HK-2 (cell line): ENCODE results near the gene DLG1.

Experiments
- DNase-seq: peaks from one replicate; pipeline ENCODE4 v3.0.0-alpha.2; 2018; ENCODE audit not compliant: unreplicated experiment

DLG1 gene

DNA sequence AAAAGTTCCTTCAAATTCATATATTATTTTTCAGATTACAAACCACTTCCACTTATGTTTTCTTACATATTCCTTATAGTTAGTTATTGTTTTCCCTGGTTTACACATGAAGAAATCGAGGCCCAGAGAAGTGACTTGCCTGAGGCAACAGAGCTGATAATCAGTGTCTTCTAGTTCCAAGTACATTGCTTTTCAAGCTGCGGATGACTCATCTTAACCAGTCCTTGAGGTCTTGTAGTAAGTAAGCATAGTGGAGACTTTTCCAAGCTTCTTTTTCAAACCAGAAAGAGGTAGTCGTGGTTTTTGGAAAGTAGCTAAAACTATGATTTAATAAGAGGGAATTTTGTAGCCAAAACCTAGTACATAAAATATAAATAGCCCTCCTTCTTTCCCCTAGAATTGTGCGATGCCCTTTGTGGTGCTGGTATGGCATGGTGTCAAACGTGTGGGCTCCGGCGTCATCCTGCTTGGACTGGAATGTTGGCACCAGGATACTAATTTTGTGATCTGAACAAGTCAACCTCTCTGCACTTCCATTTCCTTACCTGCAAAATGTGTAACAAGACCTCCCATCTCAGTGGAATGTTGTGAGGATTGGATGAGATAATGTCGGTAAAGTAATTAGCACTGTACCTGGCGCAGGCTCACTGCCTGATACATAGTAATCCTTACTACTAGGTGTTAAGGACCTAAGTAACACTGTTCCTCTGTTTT is 19.0 kb upstream of the DLG1 start:
- no peak for DNase-seq

DNA sequence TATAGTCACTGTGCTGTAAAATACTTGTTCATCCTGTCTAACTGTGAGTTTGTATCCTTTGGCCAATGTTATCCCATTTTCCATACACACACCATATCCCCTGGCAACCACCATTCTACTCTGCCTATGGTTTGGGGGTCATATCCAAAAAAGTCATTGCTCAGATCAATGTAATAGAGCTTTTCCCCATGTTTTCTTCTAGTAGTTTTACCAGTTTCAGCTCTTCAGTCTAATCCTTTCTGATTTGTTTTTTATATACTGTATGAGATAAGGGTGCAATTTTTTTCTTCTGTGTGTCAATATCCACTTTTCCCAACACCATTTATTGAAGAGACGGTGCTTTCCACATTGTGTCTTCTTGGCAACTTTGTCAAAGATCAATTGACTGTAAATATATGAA is 14.0 kb upstream of the DLG1 start:
- DNase-seq: no peak

DNA sequence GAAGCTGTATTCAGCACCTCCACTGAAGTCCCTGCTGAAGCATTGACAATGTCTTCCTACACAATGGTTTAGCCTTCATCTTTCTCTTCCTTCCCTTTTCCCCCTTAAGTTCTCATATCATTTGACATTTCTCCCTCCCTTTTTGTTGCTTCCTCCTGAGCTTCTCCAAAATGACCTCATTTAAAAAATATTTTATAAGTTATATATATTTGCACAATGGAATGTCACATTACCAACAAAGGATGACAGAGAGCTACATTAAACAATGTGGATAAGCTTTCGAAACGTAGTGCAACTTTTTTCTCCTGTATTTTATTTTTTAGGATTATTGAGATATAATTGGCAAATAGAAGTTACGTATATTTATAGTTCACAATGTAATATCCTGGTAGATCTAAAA is 13.2 kb upstream of the DLG1 start:
- DNase-seq: no peak

DNA sequence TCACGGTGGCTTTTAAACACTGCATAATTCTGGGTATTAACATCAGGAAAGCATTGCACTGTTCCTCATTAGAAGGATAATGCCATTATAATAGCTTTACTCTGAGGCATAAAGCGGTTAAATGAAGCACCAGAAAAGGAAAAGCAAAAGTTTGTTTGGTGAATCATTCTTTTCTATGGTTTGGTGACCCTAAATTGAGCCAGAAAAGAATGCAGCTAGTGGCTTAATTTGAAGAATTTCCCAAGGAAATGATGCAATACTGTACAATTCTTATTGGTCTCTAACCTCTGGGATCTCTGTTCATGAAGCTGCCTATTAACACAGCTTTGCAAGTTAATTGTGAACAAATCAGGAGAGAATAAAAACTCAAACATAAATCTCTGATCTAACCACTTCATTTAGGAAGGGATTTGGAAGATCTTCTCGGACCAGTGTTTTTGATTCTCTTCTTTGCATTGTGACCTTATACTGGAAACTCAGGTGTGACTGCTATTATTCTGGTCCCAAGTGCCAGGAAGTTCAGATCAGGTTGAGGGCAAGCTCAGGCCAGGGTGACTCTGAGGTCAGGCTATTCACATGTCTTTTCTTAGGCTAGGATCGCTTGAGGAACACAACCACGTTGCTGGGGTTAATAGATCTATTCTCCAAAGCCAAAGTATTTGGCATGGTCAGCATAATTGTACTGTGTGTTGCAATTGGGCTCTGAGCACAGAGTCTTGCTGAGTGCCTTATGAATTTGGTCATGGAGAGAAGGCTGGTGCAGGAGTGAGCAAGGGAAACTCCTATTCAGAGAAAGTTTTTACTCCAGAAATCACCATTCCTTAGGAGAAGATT is 11.3 kb upstream of the DLG1 start:
- peak; percentile 65 for DNase-seq

DNA sequence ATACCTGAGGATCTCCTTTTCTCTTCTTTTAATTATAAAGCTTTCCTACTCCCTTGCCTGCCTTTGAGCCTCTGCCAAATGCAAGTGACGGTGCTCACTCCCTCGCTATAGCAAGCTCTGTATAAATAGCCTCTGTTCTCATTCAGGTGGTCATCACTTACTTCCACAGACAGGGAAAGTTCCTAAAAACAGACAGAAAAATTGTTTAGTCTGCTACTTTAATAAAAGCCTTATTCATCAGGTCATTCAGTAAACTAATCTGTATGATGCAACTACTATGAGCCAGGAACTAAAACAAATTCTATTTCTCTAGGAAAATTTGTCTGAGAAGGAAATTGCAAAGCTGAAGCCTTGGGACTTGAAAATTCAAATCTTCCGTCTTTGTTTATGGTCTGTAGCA is 10.2 kb upstream of the DLG1 start:
- DNase-seq: no peak

DNA sequence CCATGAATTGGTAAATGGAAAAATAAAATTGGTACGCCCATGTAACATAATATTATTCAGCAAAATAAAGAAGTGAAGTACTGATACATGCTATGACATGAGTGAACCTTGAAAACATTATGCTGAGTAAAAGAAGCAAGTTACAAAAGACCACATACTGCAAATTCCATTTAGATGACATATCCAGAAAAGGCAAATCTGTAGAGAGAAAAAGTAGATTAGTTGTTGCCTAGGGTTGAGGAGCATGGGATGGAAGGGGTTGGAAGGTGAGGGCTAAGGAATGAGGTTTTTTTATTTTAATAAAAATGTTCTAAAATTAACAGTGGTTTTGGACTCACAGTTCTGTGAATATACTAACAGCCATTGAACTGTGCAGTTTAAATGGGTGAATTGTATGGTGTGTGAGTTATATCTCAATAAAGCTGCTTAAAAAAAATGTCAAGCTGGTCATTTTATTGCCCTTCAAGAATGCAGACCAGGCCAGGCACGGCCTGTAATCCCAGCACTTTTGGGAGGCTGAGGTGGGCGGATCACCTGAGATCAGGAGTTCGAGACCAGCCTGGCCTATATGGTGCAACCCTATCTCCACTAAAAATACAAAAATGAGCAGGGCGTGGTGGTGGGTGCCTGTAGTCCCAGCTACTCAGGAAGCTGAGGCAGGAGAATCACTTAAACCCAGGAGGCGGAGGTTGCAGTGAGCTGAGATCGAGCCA is 8.1 kb upstream of the DLG1 start:
- peak; percentile 43 for DNase-seq

DNA sequence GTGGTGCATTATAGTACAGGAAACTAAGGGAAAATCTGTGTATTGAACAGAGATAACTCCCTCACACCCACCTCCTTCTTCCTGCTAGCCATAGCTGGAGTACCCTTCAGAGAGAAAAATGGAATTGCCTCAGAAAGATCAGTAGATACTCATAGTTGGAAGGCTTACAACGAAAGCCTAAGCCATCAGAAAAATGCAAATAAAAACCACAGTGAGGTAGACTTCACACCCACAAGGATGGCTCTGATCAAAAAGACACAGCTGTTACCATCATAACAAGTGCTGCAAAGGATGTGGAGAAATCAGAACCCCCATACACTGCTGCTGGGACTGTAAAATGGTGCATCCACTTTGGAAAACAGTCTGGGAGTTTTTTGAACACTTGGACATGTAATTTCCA is 7.4 kb upstream of the DLG1 start:
- DNase-seq: no peak

DNA sequence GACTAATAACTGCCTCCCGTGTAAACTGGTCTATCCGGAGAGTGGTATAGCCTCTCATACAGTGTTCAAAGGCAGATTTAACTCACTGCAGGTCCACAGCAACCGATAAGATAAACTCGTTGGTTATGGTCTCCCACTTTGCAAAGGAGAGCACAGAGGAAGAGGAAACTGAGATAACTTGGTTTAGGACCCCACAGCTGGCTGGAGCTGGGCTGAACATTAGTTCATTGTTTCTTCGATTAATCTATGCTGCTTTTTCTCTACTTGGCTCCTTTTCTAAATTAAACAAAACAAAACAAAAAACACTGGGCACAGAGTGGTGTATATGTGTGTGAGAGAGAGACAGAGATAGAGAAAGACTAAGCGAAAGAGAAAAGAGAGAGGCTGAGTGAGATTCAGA is 5.0 kb upstream of the DLG1 start:
- DNase-seq: no peak

DNA sequence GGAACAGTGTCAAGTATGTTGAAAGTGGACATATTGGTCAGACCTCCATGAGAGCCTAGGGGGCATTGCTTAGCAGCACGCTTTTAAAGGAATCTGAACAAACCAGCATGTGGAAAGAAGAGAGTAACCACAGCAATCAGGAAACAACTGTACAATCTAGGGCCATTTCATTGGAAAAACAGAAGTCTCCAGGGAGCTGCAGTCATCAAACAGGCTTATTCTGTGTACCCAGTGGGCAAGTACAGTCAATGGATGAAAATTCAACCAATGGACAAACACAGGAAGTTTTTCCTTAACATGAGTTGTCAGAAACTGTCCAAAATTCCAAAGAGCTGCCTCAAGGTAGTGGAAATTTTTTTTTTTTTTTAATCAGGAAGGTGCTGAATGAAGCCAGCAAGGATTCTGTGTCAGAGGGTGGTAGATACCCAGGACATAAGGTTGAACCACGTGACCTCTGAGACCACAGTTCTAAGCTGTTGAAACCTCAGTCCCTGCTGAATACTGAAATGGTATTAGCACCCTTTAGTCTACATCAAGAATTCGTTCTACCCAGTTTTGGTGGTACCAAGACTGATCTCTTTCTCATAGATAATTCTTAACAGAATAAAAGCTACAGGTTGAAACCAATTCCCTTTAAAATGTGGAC is 4.4 kb upstream of the DLG1 start:
- no peak for DNase-seq

DNA sequence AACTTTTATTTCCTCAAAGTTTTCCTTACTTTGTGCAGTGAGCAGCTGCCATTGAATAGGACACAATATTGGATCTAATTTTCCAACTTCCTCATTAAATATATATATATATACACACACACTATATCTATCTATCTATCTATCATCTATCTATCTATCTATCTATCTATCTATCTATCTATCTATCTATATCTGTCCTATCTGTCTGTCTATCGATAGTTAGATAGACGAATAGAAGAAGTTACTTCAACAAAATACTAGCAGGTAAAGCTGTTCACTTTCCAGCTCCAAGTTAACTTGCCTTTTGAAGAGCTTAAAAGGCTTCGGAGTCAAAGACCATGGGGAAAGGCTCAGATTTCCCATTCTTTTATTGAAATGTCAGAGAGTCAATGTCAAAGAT is 3.6 kb upstream of the DLG1 start:
- no peak for DNase-seq

DNA sequence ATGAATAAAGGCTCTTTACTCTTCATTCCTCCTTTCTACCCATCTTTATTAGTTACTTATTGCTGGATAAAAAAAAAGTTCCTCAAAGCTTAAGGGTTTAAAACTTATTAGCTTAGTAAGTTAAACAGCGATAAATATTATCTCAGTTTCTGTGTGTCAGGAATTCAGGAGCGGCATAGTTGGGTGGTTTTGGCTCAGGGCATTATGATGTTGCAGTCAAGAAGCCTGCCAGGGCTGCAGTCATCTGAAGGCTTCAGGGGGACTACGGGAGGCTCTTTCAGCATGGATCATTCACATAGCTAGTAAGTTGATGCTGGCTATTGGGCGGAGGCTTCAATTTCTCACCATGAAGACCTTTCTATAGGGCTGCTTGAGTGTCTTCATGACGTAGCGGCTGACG is 1.9 kb upstream of the DLG1 start:
- no peak for DNase-seq

DNA sequence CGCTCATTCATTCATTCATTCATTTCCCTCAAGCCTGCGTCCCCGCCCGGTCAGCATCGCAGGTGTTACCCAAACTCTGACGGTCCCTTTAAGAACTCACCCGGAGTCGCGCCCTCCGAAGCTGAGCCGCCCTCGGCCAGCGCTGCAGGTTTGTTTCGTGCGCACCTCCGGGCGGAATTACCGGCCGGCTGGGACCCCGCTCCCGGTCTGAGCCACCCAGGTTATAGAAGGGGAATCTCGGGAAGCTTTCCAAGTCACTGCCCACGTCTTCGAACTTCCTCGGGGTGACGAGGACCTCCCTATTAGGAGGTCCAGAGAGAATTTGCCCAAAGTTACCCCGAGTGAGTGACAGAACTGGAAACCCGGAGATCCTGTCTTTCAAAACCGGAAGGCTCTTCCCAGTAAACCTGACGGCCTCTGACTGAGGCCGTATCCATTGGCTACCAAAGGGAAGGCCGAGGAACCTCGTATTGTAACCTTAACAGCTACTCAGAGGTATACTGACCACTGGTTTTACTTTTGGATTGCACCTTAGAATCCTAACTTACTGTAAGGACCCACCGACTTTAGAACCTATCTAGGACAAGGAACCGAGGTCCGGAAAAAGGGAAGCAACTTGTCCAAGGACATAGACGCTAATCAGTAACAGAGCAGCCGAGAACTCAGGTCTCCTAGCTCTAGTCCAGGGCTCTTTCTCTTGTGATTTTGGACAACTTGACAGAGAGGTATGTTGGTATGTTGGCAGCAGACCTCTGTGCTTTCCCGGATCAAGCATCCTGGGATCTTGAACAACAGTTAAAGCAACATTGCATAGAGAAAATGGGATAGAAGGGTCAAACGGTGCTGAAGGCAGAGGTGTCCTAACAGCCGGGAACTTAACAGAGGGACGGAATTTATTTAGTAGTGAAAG is 788 bp upstream of the DLG1 start:
- DNase-seq: peak; percentile 76

DNA sequence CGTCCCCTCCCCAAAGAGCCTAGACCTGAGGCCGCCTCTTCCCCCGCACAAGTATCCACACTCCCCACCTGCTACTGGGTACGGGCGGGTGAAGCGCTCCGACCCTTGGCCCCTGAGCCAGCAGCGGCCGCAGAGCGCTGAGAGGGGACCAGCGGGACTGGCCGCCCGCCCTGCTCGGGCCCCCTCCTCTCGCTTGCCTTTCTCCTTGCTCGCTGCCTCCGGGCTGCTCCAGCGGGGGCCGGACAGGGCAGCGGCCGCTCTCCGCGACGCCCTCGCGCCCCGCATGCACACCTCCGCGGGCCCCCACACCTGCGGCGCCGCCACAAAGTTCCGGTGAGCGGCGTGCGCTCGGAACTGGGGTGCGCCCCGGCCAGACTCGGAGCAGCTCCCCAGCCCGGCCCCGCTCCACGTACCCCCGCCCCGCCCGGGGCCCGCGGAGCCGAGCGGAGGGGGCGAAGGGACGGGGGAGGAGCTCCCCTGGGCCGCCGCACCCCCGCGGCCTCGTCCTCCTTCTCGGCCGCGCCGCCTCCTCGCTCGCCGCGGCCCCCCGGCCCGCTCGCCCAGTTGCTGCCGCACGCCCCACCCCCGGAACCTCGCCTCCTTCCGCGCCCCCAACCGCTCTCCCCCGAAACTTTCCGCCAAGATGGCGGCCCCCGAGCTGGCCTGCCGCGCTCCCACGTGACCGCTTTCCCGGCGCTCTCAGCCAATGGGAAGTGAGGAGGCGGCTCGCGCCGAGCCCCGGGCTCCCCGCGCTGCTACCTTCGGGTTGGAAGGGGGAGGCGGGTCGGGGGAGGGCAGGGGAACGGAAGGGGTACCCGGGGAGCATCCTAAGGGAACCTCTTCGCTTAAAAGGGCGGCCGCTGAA is 704 bp downstream of the DLG1 start:
- peak; percentile 94 for DNase-seq

DNA sequence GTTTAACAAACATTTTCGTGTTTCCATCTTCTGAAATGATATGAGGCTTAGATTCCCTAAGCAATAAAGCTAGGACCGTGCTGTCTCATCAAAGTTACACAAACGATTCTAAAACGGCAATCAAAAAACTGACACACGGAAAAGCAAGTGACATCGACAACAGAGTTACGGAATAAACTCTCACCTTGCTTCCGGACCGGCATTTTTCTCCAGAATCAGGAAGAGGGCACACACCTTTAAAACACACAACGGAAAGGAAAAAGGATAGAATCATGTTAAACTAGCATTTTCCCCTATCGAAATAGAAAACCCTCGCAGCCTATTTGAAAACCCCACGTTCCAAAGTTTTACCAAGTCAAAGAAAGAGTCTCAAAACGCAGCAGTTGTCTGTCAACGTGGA is 1.4 kb downstream of the DLG1 start:
- DNase-seq: no peak

DNA sequence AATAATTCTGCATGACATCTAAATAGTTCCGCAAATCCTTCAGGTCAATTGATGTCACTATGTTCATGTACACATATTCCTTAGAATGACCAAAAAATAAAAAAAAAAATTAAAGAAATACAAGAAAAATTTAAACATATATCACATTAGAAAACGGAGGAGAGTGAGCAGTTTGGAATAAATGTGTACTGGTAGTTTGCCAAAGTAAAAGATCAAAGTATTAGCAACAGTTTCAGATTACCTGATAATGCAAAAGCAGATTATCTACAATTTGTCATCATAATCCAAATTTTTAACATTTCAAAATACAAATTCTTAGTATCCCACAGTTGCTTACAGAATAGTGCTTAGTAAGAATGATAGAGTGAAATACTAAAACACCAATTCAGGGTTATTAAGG is 1.9 kb downstream of the DLG1 start:
- no peak for DNase-seq

DNA sequence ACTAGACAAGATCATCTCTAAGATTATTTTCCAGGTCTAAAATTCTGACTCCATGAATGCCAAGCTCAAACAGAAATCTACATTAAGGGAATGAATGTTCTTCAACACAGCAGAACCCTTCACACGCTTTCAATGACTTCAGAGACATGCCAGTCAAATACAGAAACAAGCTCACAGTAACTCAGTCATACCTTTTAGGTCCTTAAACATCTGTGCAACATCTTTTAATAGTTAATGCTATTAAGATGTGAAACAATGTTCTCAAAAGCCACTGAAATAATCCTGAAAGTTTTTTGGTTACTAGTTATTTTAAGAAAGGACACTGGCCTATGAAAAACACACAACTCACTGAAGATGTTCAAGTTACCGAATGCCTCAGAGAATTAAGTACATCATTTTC is 2.5 kb downstream of the DLG1 start:
- no peak for DNase-seq

DNA sequence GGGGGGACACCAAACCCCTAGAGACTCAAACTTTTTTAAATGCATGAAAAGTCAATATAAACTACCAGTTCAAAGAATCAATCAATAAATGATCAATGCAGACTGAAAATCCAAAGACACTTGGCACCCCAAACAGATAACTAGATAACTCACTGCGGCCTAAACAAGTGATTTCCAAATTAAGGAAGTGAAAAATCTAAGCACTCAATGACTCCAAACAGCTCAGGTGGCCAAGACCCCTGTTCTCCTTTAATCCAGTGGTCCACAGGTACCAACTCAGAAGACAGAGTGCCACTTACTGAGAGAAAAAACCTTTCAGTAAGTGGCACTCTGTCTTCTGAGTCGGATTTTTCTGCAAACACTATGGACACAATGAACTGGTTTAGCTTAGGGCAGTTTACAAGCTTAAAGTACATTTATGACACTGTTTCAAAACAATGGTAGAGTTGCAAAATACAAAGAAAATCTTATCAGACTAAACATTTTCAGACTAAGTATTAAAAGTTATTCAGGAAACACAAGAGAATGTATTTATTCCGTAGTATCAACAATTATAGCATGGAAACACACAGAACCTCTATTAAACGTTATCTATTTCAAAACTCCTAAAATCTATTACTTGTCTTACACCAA is 4.7 kb downstream of the DLG1 start:
- DNase-seq: no peak

DNA sequence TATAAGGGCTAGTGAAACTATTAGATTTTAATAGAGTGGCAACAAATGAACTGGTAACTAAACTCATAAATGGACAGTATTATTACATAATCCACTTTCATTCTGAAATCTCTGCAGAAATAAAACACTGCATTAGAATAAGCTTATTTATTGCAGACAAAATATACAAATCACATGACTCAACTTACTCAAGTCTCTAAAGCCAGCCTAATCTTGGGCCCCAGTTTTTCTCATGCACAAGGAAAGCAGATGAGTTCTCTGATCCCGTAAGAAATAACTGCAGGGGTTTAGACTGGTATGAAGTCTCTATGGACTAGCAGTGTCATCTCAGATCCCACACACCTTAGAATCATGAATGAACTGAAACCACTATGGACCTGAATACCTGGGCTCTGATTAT is 5.8 kb downstream of the DLG1 start:
- DNase-seq: no peak

DNA sequence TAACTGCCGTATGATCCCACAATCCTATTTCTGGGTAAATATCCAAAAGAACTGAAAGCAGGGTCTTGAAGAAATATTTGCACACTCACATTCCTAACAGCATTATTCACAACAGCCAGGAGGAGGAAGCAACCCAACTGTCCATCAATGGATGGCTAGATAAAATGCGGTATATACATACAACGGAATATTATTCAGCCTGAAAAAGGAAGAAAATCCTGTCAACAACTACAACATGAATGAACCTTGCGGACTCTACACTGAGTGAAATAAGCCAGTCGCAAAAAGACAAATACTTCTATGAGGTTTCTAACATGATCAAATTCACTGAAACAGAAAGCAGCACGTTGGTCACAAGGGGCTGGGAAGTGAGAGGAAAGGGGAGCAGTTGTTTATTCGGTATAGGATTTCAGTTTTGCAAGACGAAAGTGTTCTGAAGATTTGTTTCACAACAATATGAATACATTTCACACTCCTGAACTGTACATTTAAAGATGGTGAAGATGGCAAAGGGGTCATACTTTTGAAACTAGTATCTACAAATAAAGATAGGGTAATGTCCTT is 6.2 kb downstream of the DLG1 start:
- no peak for DNase-seq

DNA sequence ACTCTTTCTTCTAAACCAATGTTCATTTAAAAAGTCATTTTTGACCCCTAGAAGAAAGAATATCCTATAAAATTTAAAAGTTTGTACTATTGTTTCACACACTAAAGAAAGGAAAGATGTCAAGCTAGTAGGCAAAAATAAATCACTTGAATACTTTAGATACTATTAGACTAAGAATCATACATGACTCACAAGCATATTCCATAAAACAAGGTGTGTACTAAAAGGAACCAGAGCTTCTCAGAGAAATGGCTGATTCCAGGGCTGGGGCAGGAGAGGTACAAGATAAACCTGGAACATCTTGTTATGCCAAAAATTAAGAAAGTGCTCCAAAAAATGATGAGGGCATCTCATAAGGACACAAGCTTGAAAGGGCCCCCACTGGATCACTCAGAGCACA is 8.7 kb downstream of the DLG1 start:
- DNase-seq: no peak
